ENCODE results near the gene NFATC3.

GRCh38 chr16:68072038-68072695 lies 13.0 kb upstream of the NFATC3 start:
- TF ChIP-seq CTCF (IDR thresholded peaks at IDR 0.05; ENCODE audit: low read length) (no peak), EZH2 (IDR thresholded peaks at IDR 0.05; ENCODE audit: borderline replicate concordance, low read length) (no peak)
